Epithelial cell of proximal tubule (primary cell): ENCODE data around the gene GRWD1. TPM values are rescaled to one million over a fixed set of nuclear protein-coding genes. Genes with fewer than 3 reads are reported as not detected.

Source experiments
- DNase-seq: peaks from one replicate; pipeline ENCODE4 v3.0.0-alpha.2; 2011; ENCODE audit warnings: low read depth
- H3K4me3 ChIP-seq: 2 replicates; pipeline ENCODE4 v1.5.1; 2011; ENCODE audit warnings: low read depth, mild to moderate bottlenecking, low read length
- total RNA-seq: library from RNA; depleted of rRNA; stranded (reverse); fragments of >200 nt; gene quantifications from 2 replicates; pipeline ENCODE4 v1.2.3, GENCODE V29; 2015
- TF ChIP-seq, protein P1 (sequence below): conservative IDR thresholded peaks from 2 replicates; pipeline ENCODE4 v1.5.1; 2012; ENCODE audit warnings: low read depth, mild to moderate bottlenecking, low read length

GRWD1 gene
- total RNA-seq, 1 donor from 2014 or later, result 51.2 TPM

DNA sequence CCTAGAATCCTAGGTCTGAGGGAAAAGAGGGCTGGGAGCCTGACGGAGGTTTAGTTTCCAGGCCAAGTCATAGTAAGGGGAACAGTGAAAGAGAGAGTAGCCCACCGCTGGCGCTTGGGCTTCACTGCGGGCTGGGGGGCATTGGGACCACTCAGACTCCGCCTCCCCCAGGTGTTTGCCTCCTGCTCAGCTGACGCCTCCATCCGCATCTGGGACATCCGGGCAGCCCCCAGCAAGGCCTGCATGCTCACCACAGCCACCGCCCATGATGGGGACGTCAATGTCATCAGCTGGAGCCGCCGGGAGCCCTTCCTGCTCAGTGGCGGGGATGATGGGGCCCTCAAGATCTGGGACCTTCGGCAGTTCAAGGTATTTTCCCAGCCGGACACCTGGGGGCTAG, 5.1 kb downstream of the GRWD1 start:
- no peak for DNase-seq
- TF ChIP-seq, protein P1, sequence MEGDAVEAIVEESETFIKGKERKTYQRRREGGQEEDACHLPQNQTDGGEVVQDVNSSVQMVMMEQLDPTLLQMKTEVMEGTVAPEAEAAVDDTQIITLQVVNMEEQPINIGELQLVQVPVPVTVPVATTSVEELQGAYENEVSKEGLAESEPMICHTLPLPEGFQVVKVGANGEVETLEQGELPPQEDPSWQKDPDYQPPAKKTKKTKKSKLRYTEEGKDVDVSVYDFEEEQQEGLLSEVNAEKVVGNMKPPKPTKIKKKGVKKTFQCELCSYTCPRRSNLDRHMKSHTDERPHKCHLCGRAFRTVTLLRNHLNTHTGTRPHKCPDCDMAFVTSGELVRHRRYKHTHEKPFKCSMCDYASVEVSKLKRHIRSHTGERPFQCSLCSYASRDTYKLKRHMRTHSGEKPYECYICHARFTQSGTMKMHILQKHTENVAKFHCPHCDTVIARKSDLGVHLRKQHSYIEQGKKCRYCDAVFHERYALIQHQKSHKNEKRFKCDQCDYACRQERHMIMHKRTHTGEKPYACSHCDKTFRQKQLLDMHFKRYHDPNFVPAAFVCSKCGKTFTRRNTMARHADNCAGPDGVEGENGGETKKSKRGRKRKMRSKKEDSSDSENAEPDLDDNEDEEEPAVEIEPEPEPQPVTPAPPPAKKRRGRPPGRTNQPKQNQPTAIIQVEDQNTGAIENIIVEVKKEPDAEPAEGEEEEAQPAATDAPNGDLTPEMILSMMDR, result no peak
- no peak overlapping the region for H3K4me3 ChIP-seq

- TF ChIP-seq, protein P1, result no peak
- H3K4me3 ChIP-seq, result no peak overlapping the region
- no peak for DNase-seq
Observed at GRCh38 chr19:48451624-48452023, 5.8 kb downstream of the GRWD1 start.

- DNase-seq, result no peak
- H3K4me3 ChIP-seq, result no peak overlapping the region
- TF ChIP-seq, protein P1, result no peak
Observed at GRCh38 chr19:48452289-48453190, 6.8 kb downstream of the GRWD1 start.

- DNase-seq, result no peak
- no peak overlapping the region for H3K4me3 ChIP-seq
Observed at GRCh38 chr19:48454150-48454730, 8.5 kb downstream of the GRWD1 start.

DNA sequence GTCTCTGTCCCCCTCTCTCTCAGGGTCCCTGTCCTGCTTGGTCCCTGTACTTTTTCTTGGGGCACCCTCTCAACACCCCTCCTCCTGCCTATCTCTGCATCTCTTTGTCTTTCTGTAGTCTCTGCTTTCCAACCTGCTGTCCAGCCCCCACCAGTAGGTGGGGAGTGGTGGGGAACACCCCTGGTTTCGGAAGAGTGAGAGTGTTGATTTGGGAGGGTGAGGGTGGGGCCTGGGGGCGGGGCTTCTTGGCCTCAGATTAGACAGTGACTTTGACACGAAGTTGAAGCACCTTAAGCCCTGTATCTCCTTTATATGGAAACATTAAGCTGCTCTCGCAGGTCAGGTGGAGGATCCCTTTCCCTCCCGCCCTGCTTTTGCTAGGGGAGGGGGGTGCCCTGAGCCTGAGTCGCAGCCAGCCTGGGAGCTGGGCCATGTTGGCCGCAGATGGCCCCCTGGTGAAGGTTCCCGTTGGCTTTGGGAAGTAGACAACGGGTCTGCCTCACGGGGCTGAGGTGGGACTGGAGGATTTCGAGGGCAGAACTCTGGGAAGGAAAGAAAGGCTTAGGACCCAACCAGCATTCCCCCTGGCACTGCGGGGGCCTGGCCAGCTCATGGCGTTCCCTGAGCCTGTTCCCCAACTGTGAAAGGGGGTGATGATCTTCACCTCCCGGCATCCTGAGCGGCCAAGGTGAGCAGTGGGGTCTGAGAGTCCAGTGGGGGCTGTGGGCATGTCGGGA, 9.6 kb downstream of the GRWD1 start, which contains the start of gene KCNJ14:
Gene KCNJ14 (plus strand): TSS at position 404 of the 737 bp plus-strand sequence. CDS start 6,151 bp downstream, outside the sequence.
- no peak for DNase-seq
- TF ChIP-seq, protein P1, result no peak
- no peak within 1 kb of the TSS for H3K4me3 ChIP-seq

More at GRCh38 chr19:48454150-48454730, 8.5 kb downstream of the GRWD1 start:
- TF ChIP-seq, protein P1, result no peak

- no peak for DNase-seq
- TF ChIP-seq, protein P1, result no peak
- no peak overlapping the region for H3K4me3 ChIP-seq
Observed at GRCh38 chr19:48455908-48456562, 10.3 kb downstream of the GRWD1 start.
